K562 (cell line): ENCODE results near the gene PRRT1. TPM values are rescaled to one million over a fixed set of nuclear protein-coding genes. Genes with fewer than 3 reads are reported as not detected.

Experiments used
- DPF2 ChIP-seq: fragments of 450-650 bp; IDR thresholded peaks from 2 replicates; pipeline ENCODE4 v1.6.1; 2016
- HCFC1 ChIP-seq: IDR thresholded peaks from 2 replicates; pipeline ENCODE4 v1.6.1; 2012; ENCODE audit warnings: low read depth, low read length, improper control_type of control experiment
- KDM5B ChIP-seq: fragments of 200-600 bp; sonication (generic); IDR thresholded peaks from 2 replicates; pipeline ENCODE4 v1.6.1; 2012; ENCODE audit warnings: low read depth, mild to moderate bottlenecking, moderate library complexity, low read length, control low read depth, inconsistent platforms; ENCODE audit not compliant: insufficient replicate concordance
- LARP7 ChIP-seq: fragments of 450-650 bp; IDR thresholded peaks from 2 replicates; pipeline ENCODE4 v1.6.1; 2016
- POLR2H ChIP-seq: IDR thresholded peaks from 2 replicates; pipeline ENCODE4 v1.6.1; 2016; ENCODE audit warnings: missing genetic modification characterization, low read depth, mild to moderate bottlenecking, control low read depth, missing compliant biosample characterization, moderate library complexity
- RBM25 ChIP-seq: fragments of 200-400 bp; formaldehyde crosslinking; IDR thresholded peaks from 2 replicates; pipeline ENCODE4 v1.6.1; 2018; ENCODE audit warnings: low read length, low read depth, moderate library complexity; ENCODE audit not compliant: severe bottlenecking
- SRF ChIP-seq, 2 experiments: fragments of 250-450, 450-650 bp in 1 of 2; sonication (Bioruptor Pico) in 1 of 2; sonication (generic) in 1 of 2; formaldehyde crosslinking; IDR thresholded peaks; 2 replicates each; pipeline versions ENCODE4 v1.5.0 to v1.5.1; 2020 to 2022; ENCODE audit warnings: mild to moderate bottlenecking in 1 of 2, missing genetic modification reagents in 1 of 2
- ZBTB17 ChIP-seq: fragments of 450-650 bp; formaldehyde crosslinking; IDR thresholded peaks from 2 replicates; pipeline ENCODE4 v1.4.0; 2020; ENCODE audit warnings: mild to moderate bottlenecking
- ZNF263 ChIP-seq: sonication (generic); formaldehyde crosslinking; IDR thresholded peaks from 2 replicates; pipeline ENCODE4 v1.8.0; 2022; ENCODE audit warnings: mild to moderate bottlenecking, missing genetic modification reagents, borderline replicate concordance
- ZNF830 ChIP-seq: fragments of 250-450 bp; sonication (Bioruptor Pico); IDR thresholded peaks from 2 replicates; pipeline ENCODE4 v1.5.0; 2021; ENCODE audit warnings: mild to moderate bottlenecking
- polyA plus RNA-seq, 8 experiments: library from polyadenylated mRNA; depleted of rRNA in 4 of 8; stranded (reverse) in 5 of 8; unstranded in 3 of 8; fragments of >200 nt; fragmentation: Nextera tagmentation in 2 of 8; fragmentation: Illumina TruSeq in 1 of 8; extraction: Ambion mirVana in 2 of 8; extraction: Trizol in 1 of 8; gene quantifications; 2 replicates each; pipeline versions ENCODE4 v1.2.1 to v1.2.3, GENCODE V29; 2011 to 2014; ENCODE audit warnings: inconsistent platforms in 1 of 8, missing spikeins in 1 of 8
- total RNA-seq, 7 experiments: library from RNA; depleted of rRNA in 6 of 7; stranded (reverse); fragments of >200 nt in 6 of 7; fragmentation: Illumina TruSeq in 2 of 7; extraction: Trizol in 2 of 7; gene quantifications; 2 replicates each; pipeline versions ENCODE4 v1.2.1 to v1.2.3, GENCODE V29; 2011 to 2021; ENCODE audit warnings: low replicate concordance in 1 of 7
- TF ChIP-seq, protein P1 (sequence below): fragments of 450-650 bp; formaldehyde crosslinking; IDR thresholded peaks from 2 replicates; pipeline ENCODE4 v1.4.0; 2022; ENCODE audit warnings: missing genetic modification characterization
- TF ChIP-seq, protein P2 (sequence below): sonication (generic); formaldehyde crosslinking; IDR thresholded peaks from 2 replicates; pipeline ENCODE4 v1.8.1; 2023; ENCODE audit warnings: mild to moderate bottlenecking, missing genetic modification reagents
- TF ChIP-seq, protein P3 (sequence below): fragments of 450-650 bp; IDR thresholded peaks from 2 replicates; pipeline ENCODE4 v1.6.1; 2018; ENCODE audit not compliant: partially characterized antibody
- TF ChIP-seq, protein P4 (sequence below): fragments of 450-650 bp; IDR thresholded peaks from 2 replicates; pipeline ENCODE4 v1.6.1; 2017; ENCODE audit warnings: antibody characterized with exemption, mild to moderate bottlenecking

PRRT1 gene
- total and polyA plus RNA-seq, 9 of the 15 experiments (the other 6 are each of a cell fraction or from before 2014, with no cell fraction given), result 0.14 to 3.5 (median 0.41) TPM

DNA sequence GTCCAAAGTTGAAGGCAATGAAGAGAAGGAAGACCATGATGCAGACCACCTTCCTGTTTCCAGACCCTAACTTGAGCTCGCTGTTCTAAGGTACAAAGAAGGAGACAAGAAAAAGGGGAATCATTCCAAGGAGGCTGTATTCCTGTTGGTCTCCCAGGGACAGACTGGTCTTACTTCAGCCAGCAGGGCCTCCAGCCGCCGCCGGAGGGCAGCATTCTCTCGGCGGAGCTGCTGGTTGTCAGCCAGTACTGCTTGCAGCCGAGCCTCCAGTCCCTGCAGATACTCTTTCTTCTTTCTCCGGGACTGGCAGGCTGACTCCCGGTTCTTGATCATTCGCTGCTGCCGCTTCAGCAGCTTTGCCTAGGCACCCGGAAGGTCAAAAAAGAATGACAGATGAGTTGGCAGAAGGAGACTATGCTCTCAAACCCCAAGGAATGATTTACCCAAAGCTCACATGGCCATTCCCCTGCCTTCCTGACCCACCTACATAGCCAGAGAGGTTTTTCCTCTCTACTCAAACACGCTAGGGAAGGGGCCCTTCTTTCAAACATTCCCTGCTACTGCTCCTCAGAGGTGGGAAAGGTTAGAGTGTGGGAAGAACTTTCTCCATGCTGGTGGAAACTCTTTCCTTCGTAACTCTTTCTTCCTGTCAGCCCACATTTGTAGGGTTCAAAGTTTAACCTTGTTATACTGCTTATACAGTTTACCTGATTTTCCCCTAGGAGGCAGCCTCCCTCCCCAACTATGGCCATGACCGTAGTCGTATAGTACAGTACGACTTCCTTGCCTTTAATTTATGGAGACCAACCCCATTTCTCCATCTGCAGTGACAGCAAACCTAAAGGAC is 32.7 kb downstream of the PRRT1 start (continued):
- TF ChIP-seq, protein P1, sequence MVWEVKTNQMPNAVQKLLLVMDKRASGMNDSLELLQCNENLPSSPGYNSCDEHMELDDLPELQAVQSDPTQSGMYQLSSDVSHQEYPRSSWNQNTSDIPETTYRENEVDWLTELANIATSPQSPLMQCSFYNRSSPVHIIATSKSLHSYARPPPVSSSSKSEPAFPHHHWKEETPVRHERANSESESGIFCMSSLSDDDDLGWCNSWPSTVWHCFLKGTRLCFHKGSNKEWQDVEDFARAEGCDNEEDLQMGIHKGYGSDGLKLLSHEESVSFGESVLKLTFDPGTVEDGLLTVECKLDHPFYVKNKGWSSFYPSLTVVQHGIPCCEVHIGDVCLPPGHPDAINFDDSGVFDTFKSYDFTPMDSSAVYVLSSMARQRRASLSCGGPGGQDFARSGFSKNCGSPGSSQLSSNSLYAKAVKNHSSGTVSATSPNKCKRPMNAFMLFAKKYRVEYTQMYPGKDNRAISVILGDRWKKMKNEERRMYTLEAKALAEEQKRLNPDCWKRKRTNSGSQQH (CRISPR knock-in tag), result no peak
- TF ChIP-seq, protein P2, sequence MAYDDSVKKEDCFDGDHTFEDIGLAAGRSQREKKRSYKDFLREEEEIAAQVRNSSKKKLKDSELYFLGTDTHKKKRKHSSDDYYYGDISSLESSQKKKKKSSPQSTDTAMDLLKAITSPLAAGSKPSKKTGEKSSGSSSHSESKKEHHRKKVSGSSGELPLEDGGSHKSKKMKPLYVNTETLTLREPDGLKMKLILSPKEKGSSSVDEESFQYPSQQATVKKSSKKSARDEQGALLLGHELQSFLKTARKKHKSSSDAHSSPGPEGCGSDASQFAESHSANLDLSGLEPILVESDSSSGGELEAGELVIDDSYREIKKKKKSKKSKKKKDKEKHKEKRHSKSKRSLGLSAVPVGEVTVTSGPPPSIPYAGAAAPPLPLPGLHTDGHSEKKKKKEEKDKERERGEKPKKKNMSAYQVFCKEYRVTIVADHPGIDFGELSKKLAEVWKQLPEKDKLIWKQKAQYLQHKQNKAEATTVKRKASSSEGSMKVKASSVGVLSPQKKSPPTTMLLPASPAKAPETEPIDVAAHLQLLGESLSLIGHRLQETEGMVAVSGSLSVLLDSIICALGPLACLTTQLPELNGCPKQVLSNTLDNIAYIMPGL, result peak; percentile 41; the same call in 1 of the 2 replicates
- TF ChIP-seq HCFC1 (peak; percentile 24; the same call in 1 of the 2 replicates), LARP7 (no peak), RBM25 (no peak), DPF2 (no peak), SRF (CRISPR knock-in tag; IDR thresholded peaks at IDR 0.05) (peak in 1 of 2 experiments; percentile 68; a peak in 1 of 4 replicates), ZNF263 (no peak; the same call in 1 of the 2 replicates), KDM5B (no peak), ZNF830 (CRISPR knock-in tag) (0 out of 2 replicates have a peak, but pooled peaks have one; percentile 12), ZBTB17 (CRISPR knock-in tag) (peak; percentile 50; the same call in 1 of the 2 replicates), POLR2H (tag) (no peak)
- TF ChIP-seq, protein P3, sequence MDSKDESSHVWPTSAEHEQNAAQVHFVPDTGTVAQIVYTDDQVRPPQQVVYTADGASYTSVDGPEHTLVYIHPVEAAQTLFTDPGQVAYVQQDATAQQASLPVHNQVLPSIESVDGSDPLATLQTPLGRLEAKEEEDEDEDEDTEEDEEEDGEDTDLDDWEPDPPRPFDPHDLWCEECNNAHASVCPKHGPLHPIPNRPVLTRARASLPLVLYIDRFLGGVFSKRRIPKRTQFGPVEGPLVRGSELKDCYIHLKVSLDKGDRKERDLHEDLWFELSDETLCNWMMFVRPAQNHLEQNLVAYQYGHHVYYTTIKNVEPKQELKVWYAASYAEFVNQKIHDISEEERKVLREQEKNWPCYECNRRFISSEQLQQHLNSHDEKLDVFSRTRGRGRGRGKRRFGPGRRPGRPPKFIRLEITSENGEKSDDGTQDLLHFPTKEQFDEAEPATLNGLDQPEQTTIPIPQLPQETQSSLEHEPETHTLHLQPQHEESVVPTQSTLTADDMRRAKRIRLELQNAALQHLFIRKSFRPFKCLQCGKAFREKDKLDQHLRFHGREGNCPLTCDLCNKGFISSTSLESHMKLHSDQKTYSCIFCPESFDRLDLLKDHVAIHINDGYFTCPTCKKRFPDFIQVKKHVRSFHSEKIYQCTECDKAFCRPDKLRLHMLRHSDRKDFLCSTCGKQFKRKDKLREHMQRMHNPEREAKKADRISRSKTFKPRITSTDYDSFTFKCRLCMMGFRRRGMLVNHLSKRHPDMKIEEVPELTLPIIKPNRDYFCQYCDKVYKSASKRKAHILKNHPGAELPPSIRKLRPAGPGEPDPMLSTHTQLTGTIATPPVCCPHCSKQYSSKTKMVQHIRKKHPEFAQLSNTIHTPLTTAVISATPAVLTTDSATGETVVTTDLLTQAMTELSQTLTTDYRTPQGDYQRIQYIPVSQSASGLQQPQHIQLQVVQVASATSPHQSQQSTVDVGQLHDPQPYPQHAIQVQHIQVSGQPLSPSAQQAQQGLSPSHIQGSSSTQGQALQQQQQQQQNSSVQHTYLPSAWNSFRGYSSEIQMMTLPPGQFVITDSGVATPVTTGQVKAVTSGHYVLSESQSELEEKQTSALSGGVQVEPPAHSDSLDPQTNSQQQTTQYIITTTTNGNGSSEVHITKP, result peak; percentile 12
- TF ChIP-seq, protein P4, sequence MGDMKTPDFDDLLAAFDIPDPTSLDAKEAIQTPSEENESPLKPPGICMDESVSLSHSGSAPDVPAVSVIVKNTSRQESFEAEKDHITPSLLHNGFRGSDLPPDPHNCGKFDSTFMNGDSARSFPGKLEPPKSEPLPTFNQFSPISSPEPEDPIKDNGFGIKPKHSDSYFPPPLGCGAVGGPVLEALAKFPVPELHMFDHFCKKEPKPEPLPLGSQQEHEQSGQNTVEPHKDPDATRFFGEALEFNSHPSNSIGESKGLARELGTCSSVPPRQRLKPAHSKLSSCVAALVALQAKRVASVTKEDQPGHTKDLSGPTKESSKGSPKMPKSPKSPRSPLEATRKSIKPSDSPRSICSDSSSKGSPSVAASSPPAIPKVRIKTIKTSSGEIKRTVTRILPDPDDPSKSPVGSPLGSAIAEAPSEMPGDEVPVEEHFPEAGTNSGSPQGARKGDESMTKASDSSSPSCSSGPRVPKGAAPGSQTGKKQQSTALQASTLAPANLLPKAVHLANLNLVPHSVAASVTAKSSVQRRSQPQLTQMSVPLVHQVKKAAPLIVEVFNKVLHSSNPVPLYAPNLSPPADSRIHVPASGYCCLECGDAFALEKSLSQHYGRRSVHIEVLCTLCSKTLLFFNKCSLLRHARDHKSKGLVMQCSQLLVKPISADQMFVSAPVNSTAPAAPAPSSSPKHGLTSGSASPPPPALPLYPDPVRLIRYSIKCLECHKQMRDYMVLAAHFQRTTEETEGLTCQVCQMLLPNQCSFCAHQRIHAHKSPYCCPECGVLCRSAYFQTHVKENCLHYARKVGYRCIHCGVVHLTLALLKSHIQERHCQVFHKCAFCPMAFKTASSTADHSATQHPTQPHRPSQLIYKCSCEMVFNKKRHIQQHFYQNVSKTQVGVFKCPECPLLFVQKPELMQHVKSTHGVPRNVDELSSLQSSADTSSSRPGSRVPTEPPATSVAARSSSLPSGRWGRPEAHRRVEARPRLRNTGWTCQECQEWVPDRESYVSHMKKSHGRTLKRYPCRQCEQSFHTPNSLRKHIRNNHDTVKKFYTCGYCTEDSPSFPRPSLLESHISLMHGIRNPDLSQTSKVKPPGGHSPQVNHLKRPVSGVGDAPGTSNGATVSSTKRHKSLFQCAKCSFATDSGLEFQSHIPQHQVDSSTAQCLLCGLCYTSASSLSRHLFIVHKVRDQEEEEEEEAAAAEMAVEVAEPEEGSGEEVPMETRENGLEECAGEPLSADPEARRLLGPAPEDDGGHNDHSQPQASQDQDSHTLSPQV, result 0 out of 2 replicates have a peak, but pooled peaks have one; percentile 32
